HG03139 (cell line): ENCODE data around the gene MASP1.

Experiments
- ATAC-seq: cut with Tn5 transposase; IDR thresholded peaks from one replicate; pipeline ENCODE4 v1.9.1; 2021; ENCODE audit not compliant: unreplicated experiment

The MASP1 gene

DNA sequence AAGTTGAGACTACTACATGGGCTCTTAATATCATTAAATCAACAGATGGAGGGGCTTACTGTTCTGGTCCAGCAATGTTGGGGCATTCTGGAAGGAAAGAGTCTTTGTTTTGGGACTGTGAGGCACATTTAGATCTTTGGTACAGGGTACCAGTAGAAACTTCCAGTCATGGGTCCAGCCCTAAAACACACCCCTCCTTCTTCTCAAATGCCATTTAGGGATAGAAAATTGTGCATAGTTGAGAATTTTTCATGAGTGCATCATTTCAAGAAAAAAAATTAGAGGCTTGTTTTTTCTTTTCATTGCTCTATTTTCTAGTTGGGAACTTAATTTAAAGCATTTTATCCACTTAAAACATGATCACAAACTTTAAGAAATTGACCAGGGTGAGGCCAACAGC is 98.4 kb downstream of the MASP1 start:
- no peak for ATAC-seq

DNA sequence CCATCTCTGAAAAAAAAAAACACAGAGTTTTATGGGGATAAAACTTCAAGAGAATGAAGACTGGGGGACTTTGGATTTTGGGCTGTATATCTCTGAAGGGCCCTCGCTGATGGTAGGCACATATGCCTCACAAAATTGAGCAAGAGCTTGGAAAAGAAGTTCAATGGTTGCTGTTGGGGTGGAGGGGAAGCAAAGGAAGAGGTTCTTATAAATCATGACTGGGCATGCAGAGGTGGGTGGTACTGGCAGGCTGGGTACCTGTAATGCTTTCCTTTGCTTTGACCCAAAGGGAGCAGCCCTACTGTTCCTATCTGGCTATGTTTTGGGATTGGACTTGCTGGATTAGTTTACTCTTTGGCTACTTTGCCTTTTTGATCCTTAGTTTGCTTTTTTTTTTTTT is 100.3 kb downstream of the MASP1 start:
- no peak for ATAC-seq

DNA sequence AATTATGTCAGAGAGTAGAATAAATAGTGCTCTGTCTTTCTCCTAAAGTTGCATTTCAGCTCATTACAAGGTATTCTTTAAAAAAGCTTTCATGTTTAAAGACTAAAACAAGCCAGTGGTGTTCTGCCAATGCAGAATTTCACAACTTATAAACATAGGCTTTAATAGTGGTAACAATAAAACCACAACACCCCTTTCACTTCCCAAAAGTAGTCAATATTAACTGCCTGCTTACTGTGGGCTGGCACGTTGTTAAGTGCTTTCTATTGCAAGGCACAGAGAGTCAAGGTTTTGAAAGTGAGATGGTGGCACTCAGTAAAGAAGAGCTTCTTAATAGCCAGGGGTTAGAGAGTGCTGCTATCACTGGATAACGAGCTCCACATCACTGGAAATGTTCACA is 102.6 kb downstream of the MASP1 start:
- ATAC-seq: no peak

DNA sequence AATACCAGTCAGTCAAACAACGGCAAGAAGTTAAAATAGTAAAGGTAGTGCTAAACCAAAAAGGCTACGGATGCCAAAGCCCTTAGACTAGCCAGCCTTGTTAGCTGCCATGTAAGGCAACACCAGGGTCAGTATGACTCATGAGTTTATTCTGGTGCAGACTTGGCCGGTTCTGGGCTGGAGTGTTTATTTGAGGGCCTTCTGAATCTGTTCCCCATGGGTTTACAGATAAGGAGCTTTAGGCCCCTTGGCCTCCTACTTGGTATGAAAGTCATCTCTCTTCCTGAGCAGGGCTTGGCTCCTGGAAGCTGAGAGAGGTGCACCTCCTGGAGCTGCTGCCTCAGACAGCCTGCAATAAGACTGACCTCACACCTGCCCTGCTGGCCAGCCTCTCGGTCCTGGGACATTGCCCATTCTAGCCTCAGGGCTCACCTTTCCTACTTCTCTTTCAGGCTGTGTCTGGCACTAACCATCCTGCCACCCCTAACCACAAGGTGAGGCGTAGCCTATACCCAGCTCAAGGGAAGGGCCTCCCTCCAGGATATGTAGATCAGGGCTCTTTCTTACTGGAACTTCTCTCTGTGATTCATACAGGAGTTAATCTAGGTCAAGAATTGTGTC is 104.6 kb downstream of the MASP1 start:
- ATAC-seq: no peak

GRCh38 chr3:187186375-187186774 is 105.2 kb downstream of the MASP1 start:
- ATAC-seq: no peak

DNA sequence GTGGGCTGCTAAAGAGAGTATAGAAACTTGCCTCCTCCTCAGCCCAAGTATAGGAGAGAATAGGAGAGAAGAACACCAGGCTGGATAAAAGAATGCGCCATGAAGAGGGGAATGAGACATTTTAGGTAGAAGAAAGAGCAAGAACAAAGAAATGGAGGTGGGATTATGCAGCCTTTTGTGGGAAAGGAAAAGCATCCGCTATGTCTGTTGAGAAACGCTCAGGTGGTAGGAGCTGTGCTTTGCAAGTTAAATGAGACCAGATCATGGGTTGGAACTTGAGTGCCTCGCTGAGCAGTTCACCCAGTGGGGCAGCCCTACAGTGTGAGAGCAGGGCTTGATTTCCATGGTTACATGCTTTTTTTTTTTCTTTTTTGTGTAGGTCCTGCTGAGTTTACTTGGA is 105.8 kb downstream of the MASP1 start:
- ATAC-seq: no peak
